Lung (tissue), 12 donors: ENCODE data around the gene TMEM131. TPM values are rescaled to one million over a fixed set of nuclear protein-coding genes. Genes with fewer than 3 reads are reported as not detected.
"Not testable (repeated sequence)": the region's sequence is repeated elsewhere in the genome, so short reads cannot be mapped to it uniquely, and the experiment has no call there.

Experiments
- ATAC-seq: fragments of 200-7000 bp; cut with Tn5 transposase; one replicate; pipeline ENCODE4 v1.9.1; 2020; ENCODE audit warnings: moderate number of reproducible peaks; ENCODE audit not compliant: insufficient read depth, low FRiP score
- DNase-seq, 3 donors: peaks; one replicate each; pipeline ENCODE4 v3.0.0-alpha.2; 2013 to 2017
- H3K27ac ChIP-seq, 2 donors: one replicate each; pipeline ENCODE4 v1.5.1; 2013; ENCODE audit warnings: mild to moderate bottlenecking in 2 of 2, moderate library complexity in 2 of 2, control low read depth in 1 of 2, inconsistent platforms in 1 of 2, low read depth in 1 of 2, low read length in 1 of 2
- H3K27me3 ChIP-seq, 3 donors: one replicate each; pipeline ENCODE4 v1.5.1; 2013; ENCODE audit warnings: low read length in 2 of 3; ENCODE audit not compliant: control insufficient read depth in 3 of 3, insufficient read depth in 3 of 3
- H3K36me3 ChIP-seq, 4 donors: one replicate each; pipeline ENCODE4 v1.5.1; 2013; ENCODE audit warnings: low read length in 4 of 4, mild to moderate bottlenecking in 1 of 4, moderate library complexity in 1 of 4; ENCODE audit not compliant: control insufficient read depth in 4 of 4, insufficient read depth in 4 of 4
- H3K4me1 ChIP-seq, 5 donors: one replicate each; pipeline ENCODE4 v1.5.1; 2013; ENCODE audit warnings: low read length in 5 of 5, mild to moderate bottlenecking in 2 of 5, moderate library complexity in 1 of 5; ENCODE audit not compliant: control insufficient read depth in 5 of 5, insufficient read depth in 5 of 5
- H3K4me3 ChIP-seq: one replicate; pipeline ENCODE4 v1.5.1; 2013; ENCODE audit warnings: mild to moderate bottlenecking, control low read depth, moderate library complexity
- H3K9ac ChIP-seq, 2 donors: one replicate each; pipeline ENCODE4 v1.5.1; 2013; ENCODE audit warnings: low read length in 2 of 2, control low read depth in 1 of 2; ENCODE audit not compliant: insufficient read depth in 1 of 2
- H3K9me3 ChIP-seq, 4 donors: one replicate each; pipeline ENCODE4 v1.5.1; 2013; ENCODE audit warnings: low read length in 3 of 4, mild to moderate bottlenecking in 1 of 4, moderate library complexity in 1 of 4; ENCODE audit not compliant: control insufficient read depth in 4 of 4, insufficient read depth in 3 of 4
- WGBS, 2 donors: extraction: QIAGEN DNeasy Blood & Tissue Kit; methylation state at CpG; one replicate each; pipeline ENCODE4 v1.1.7; 2013; 5-methylcytosine and 5-hydroxymethylcytosine counted together
- polyA plus RNA-seq, 2 donors: library from polyadenylated mRNA; stranded (reverse); fragments of 200-250 nt; gene quantifications; one replicate each; pipeline ENCODE4 v1.2.1, GENCODE V29; 2013
- total RNA-seq, 2 donors: library from RNA; depleted of rRNA in 1 of 2; stranded (reverse); fragments of >200 nt in 1 of 2; gene quantifications; one replicate each; pipeline ENCODE4 v1.2.1, GENCODE V29; 2014 to 2021
- TF ChIP-seq, protein P1 (sequence below): IDR thresholded peaks from 2 replicates; pipeline ENCODE4 v1.5.1; 2012; ENCODE audit warnings: mild to moderate bottlenecking; ENCODE audit errors: control extremely low read depth, extremely low read depth
- donor health status: control.
- donor health status: control.
- donor health status: Bipolar disorder and iron deficiency.
- donor health status: healthy.
- donor health status: DM: yes; HTN: yes; CAD: no.

Gene TMEM131
- total and polyA plus RNA-seq, 4 donors = 9.3 to 54.0 (median 23.7) TPM

DNA sequence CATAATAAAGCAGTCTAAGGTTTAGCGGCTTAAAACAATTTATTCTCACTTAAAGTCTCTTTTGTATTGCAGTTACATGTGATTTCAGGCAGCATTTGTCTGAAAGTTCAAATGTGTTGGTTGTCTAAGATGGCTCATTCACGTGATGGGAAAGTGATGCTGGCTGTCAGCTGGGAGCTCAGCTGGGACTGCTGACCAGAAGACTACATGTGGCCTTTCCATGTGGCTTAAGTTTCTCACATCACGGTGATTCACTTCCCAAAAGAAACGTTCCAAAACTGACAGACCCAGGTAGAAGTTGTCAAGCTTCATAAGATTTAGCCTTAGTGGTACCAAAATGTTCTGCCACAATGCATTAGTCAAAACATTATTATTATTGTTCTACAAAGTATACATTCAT, 76.9 kb downstream of the TMEM131 start:
- 96 to 98% methylated on average over 4 of the region's 4 CpGs for WGBS, 2 donors
- no peak overlapping the region for H3K4me3 ChIP-seq
- ATAC-seq = no peak
- TF ChIP-seq, protein P1, sequence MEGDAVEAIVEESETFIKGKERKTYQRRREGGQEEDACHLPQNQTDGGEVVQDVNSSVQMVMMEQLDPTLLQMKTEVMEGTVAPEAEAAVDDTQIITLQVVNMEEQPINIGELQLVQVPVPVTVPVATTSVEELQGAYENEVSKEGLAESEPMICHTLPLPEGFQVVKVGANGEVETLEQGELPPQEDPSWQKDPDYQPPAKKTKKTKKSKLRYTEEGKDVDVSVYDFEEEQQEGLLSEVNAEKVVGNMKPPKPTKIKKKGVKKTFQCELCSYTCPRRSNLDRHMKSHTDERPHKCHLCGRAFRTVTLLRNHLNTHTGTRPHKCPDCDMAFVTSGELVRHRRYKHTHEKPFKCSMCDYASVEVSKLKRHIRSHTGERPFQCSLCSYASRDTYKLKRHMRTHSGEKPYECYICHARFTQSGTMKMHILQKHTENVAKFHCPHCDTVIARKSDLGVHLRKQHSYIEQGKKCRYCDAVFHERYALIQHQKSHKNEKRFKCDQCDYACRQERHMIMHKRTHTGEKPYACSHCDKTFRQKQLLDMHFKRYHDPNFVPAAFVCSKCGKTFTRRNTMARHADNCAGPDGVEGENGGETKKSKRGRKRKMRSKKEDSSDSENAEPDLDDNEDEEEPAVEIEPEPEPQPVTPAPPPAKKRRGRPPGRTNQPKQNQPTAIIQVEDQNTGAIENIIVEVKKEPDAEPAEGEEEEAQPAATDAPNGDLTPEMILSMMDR = no peak
- H3K36me3 ChIP-seq = peaks cover 0 to 2% (median under 1%) of the 10 kb centered on the region in 4 donors
- no peak for DNase-seq
- H3K27ac ChIP-seq = no peak overlapping the region
- H3K27me3 ChIP-seq = no peaks in the 10 kb centered on the region
- H3K4me1 ChIP-seq = peaks cover 3 to 10% (median 7%) of the 10 kb centered on the region in 5 donors
- H3K9ac ChIP-seq = no peak overlapping the region
- no peaks in the 10 kb centered on the region for H3K9me3 ChIP-seq

DNA sequence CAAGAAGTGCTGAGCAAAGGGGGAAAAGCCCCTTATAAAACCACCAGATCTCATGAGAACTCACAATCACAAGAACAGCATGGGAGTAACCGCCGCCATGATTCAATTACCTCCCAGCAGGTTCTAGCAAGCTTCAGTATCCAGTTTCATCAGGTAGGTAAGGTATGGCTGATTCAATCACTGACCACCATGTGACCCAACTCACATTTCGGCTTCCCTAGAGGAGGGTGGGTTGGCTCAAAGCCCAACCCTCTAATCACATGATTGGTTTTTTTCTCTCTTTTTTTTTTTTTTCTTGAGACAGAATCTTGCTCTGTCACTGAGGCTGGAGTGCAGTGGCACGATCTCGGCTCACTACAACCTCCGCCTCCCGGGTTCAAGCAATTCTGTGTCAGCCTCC, 78.1 kb downstream of the TMEM131 start:
- H3K27ac ChIP-seq, H3K4me3 ChIP-seq, H3K27me3 ChIP-seq, H3K9me3 ChIP-seq, DNase-seq, H3K36me3 ChIP-seq, ATAC-seq, H3K9ac ChIP-seq: not testable (repeated sequence)
- peaks cover 3 to 13% (median 10%) of the 10 kb centered on the region in 5 donors for H3K4me1 ChIP-seq
- 97 to 98% methylated on average over 7 of the region's 7 CpGs for WGBS, 2 donors

DNA sequence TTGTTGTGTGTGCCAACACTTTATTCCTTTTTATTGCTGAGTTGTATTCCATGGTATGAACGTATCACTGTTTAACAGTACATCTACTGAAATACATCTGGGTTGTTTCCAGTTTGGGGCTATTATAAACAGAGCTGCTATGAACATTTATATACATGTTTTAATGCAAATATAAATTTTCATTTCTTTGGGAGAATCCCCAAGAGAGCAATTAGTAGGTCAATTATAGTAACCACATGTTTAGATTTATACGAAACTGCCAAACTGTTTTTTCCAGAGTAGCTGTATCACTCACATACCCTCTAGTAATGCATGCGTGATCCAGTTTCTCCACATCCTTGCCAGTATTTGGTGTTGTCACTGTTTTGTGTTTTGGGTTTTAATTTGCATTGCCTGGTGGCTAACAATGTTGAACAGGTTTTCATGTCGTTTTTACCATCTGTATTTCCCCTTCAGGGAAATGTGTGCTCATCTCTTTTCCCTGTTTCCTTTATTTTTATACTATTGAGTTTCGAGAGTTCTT, 81.0 kb downstream of the TMEM131 start:
- Histone ChIP-seq H3K9me3 (no peaks in the 10 kb centered on the region), H3K9ac (no peak overlapping the region), H3K27me3 (no peaks in the 10 kb centered on the region), H3K27ac (no peak overlapping the region), H3K36me3 (peaks cover 0 to 3% (median 0%) of the 10 kb centered on the region in 4 donors), H3K4me3 (no peak overlapping the region), H3K4me1 (peaks cover 3 to 30% (median 10%) of the 10 kb centered on the region in 5 donors)
- TF ChIP-seq, protein P1 = no peak
- ATAC-seq (no peak), DNase-seq (peak in 1 of 3 donors; percentile 31)
- WGBS, 2 donors = 85 to 91% methylated on average over 5 of the region's 5 CpGs

DNA sequence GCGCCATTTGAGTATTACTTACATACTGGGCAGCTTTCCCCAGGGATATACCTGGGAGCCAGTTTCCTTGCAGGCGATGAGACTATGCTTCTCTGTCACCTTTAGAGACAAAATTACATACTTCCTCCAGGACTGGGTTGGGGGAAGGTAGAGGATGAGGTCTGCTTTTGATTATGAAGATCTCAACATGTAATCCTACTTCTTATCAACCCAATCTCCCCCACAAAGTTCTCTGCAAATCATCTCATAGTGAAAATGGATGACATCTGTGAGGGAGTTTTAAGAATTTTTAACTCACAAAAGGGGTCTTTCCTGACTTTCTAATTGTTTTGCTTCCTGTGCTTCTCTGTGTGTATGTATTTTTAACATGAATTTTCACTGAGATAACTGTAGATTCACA, 81.9 kb downstream of the TMEM131 start:
- ATAC-seq = no peak
- peaks cover 3 to 30% (median 15%) of the 10 kb centered on the region in 5 donors for H3K4me1 ChIP-seq
- H3K27me3 ChIP-seq = no peaks in the 10 kb centered on the region
- no peak for DNase-seq
- H3K9ac ChIP-seq = no peak overlapping the region
- no peak overlapping the region for H3K27ac ChIP-seq
- TF ChIP-seq, protein P1 = no peak
- H3K9me3 ChIP-seq = no peaks in the 10 kb centered on the region
- no peak overlapping the region for H3K4me3 ChIP-seq
- peaks cover 0 to 3% (median 0%) of the 10 kb centered on the region in 4 donors for H3K36me3 ChIP-seq
- WGBS, 2 donors = 97 to 98% methylated on average over 2 of the region's 2 CpGs
